ENCODE measurements around the gene SF3B3. TPM values are rescaled to one million over a fixed set of nuclear protein-coding genes. Genes with fewer than 3 reads are reported as not detected.
"Not testable (repeated sequence)": the region's sequence is repeated elsewhere in the genome, so short reads cannot be mapped to it uniquely, and the experiment has no call there.

The SF3B3 gene
- total RNA-seq, 1 donor from 2014 or later, result 50.8 TPM

GRCh38 chr16:70614208-70614951 lies 90.8 kb downstream of the SF3B3 start:
- DNase-seq (ENCODE audit: low read depth in 2 of 2), result no peak

GRCh38 chr16:70615945-70616344 lies 92.3 kb downstream of the SF3B3 start:
- no peak for DNase-seq (ENCODE audit: low read depth in 2 of 2)

GRCh38 chr16:70621864-70622263 lies 98.2 kb downstream of the SF3B3 start:
- DNase-seq (ENCODE audit: low read depth in 2 of 2), result not testable (repeated sequence)

Other genes with a start within 250 kb of the SF3B3 start
- gene AARS1, start 234.3 kb upstream of the SF3B3 start, total RNA-seq, result 66.0 and 148 TPM in 2 replicates
- gene DDX19B, start 224.6 kb upstream of the SF3B3 start, total RNA-seq, result 15.5 and 19.4 TPM in 2 replicates
- 22.7 and 31.3 TPM in 2 replicates for gene DDX19A, start 176.9 kb upstream of the SF3B3 start, total RNA-seq
- 29.0 and 37.9 TPM in 2 replicates for gene ST3GAL2, start 84.7 kb upstream of the SF3B3 start, total RNA-seq
- gene FCSK, start 69.2 kb upstream of the SF3B3 start, total RNA-seq, result 6.8 and 9.7 TPM in 2 replicates
- 59.5 and 71.8 TPM in 2 replicates for gene COG4, start 262 bp upstream of the SF3B3 start, total RNA-seq
- gene IL34, start 122.7 kb downstream of the SF3B3 start, total RNA-seq, result 2.0 and 2.8 TPM in 2 replicates
- 7.8 and 11.1 TPM in 2 replicates for gene MTSS2, start 162.2 kb downstream of the SF3B3 start, total RNA-seq